GM12878 (cell line): ENCODE measurements around the gene SEL1L3. TPM values are rescaled to one million over a fixed set of nuclear protein-coding genes. Genes with fewer than 3 reads are reported as not detected.

Experiments
- ATAC-seq: fragments of 200-7000 bp; cut with Tn5 transposase; 3 replicates; pipeline ENCODE4 v1.9.1; 2020; ENCODE audit warnings: mild to moderate bottlenecking, moderate library complexity
- BruUV-seq: library from RNA; stranded (reverse); fragments of 400-500 nt; replicated peaks from 2 replicates; lab custom pipeline; 2021; lab: Mats Ljungman, UMichigan
- CTCF ChIA-PET: fragments of 300-600 bp; sonication (Branson Sonifier 250); formaldehyde crosslinking; extraction: SDS; loops from one replicate; lab custom pipeline; 2021; ENCODE audit warnings: inconsistent platforms; lab: Yijun Ruan, JAX
- POLR2A ChIA-PET: fragments of 350-600 bp; formaldehyde crosslinking; extraction: SDS; loops from one replicate; lab custom pipeline; 2021; ENCODE audit warnings: inconsistent platforms; lab: Charles Lee
- RAD21 ChIA-PET: fragments of 300-600 bp; sonication (Branson Sonifier 250); formaldehyde crosslinking; loops from one replicate; lab custom pipeline; 2023; ENCODE audit warnings: antibody characterized with exemption; ENCODE audit not compliant: unreplicated experiment; lab: Charles Lee
- SMC1A ChIA-PET: fragments of 300-600 bp; sonication (Branson Sonifier 250); formaldehyde crosslinking; loops from one replicate; lab custom pipeline; 2023; ENCODE audit not compliant: unreplicated experiment, uncharacterized antibody; lab: Charles Lee
- DNase-seq: peaks from one replicate; pipeline ENCODE4 v3.0.0-alpha.2; 2011; ENCODE audit warnings: low read depth, low spot score
- FAIRE-seq: peaks from 3 replicates; lab custom pipeline; 2011; peaks lifted over from hg19 to GRCh38; lab: Jason Lieb, UNC
- H2AFZ ChIP-seq: 2 replicates; pipeline ENCODE4 v1.6.0; 2011; ENCODE audit warnings: low read depth, low read length, control low read depth; ENCODE audit not compliant: control insufficient read depth
- H3K27ac ChIP-seq: 2 replicates; pipeline ENCODE4 v1.5.1; 2011; ENCODE audit warnings: control low read depth; ENCODE audit not compliant: control insufficient read depth, insufficient read depth
- H3K27me3 ChIP-seq, 2 experiments: replicated peaks in 1 of 2; 2 replicates each; pipeline versions ENCODE4 v1.6.0 to v1.6.1; 2011; ENCODE audit warnings: low read length in 1 of 2; ENCODE audit not compliant: control insufficient read depth in 2 of 2, insufficient read depth in 2 of 2
- H3K36me3 ChIP-seq, 2 experiments: 2 replicates each; pipeline ENCODE4 v1.5.1; 2011; ENCODE audit warnings: low read length in 1 of 2; ENCODE audit not compliant: control insufficient read depth in 2 of 2, insufficient read depth in 2 of 2
- H3K4me1 ChIP-seq: 2 replicates; pipeline ENCODE4 v1.6.1; 2011; ENCODE audit warnings: mild to moderate bottlenecking, low read length, moderate library complexity, mixed read lengths; ENCODE audit not compliant: control insufficient read depth, insufficient read depth
- H3K4me2 ChIP-seq: 2 replicates; pipeline ENCODE4 v1.6.0; 2011; ENCODE audit warnings: control low read depth; ENCODE audit not compliant: control insufficient read depth, insufficient read depth
- H3K4me3 ChIP-seq: fragments of 200-600 bp; sonication (generic); 2 replicates; pipeline ENCODE4 v1.5.1; 2016
- H3K79me2 ChIP-seq: 2 replicates; pipeline ENCODE4 v1.6.0; 2011; ENCODE audit warnings: low read length; ENCODE audit not compliant: control insufficient read depth, insufficient read depth
- H3K9ac ChIP-seq: 2 replicates; pipeline ENCODE4 v1.8.0; 2011; ENCODE audit warnings: low read length, control low read depth, mixed read lengths; ENCODE audit not compliant: control insufficient read depth, insufficient read depth
- H3K9me3 ChIP-seq: replicated peaks from 3 replicates; pipeline ENCODE4 v1.5.1; 2011; ENCODE audit warnings: mild to moderate bottlenecking, low read length; ENCODE audit not compliant: control insufficient read depth, insufficient read depth
- H4K20me1 ChIP-seq: 2 replicates; pipeline ENCODE4 v1.6.0; 2011; ENCODE audit not compliant: control insufficient read depth, insufficient read depth
- ATF2 ChIP-seq: IDR thresholded peaks from 2 replicates; pipeline ENCODE4 v1.6.1; 2012; ENCODE audit warnings: low read length, inconsistent platforms
- CBX5 ChIP-seq: sonication (generic); IDR thresholded peaks from 2 replicates; pipeline ENCODE4 v1.6.1; 2016; ENCODE audit warnings: low read depth, moderate library complexity, mild to moderate bottlenecking, inconsistent platforms
- FOXM1 ChIP-seq: IDR thresholded peaks from 2 replicates; pipeline ENCODE4 v1.6.1; 2012; ENCODE audit warnings: low read depth, mild to moderate bottlenecking, inconsistent platforms, low read length, moderate library complexity
- HDAC6 ChIP-seq: fragments of 200-600 bp; sonication (generic); IDR thresholded peaks from one replicate; pipeline ENCODE4 v1.8.0; 2017; ENCODE audit warnings: antibody characterized with exemption; ENCODE audit not compliant: unreplicated experiment
- IRF4 ChIP-seq: IDR thresholded peaks from 2 replicates; pipeline ENCODE4 v1.6.1; 2011; ENCODE audit warnings: low read depth, low read length
- MEF2A ChIP-seq: IDR thresholded peaks from 2 replicates; pipeline ENCODE4 v1.6.1; 2011; ENCODE audit warnings: low read depth, mild to moderate bottlenecking, low read length, moderate library complexity; ENCODE audit not compliant: insufficient read depth
- MEF2B ChIP-seq: fragments of 450-650 bp; IDR thresholded peaks from 2 replicates; pipeline ENCODE4 v1.6.1; 2018; ENCODE audit warnings: mild to moderate bottlenecking, moderate library complexity; ENCODE audit not compliant: partially characterized antibody, poor library complexity, severe bottlenecking
- MTA3 ChIP-seq: IDR thresholded peaks from 2 replicates; pipeline ENCODE4 v1.6.1; 2012; ENCODE audit warnings: low read length, inconsistent platforms, borderline replicate concordance
- NFIC ChIP-seq: IDR thresholded peaks from 2 replicates; pipeline ENCODE4 v1.6.1; 2012; ENCODE audit warnings: low read depth, mild to moderate bottlenecking, inconsistent platforms, low read length, moderate library complexity
- NFYA ChIP-seq: IDR thresholded peaks from 2 replicates; pipeline ENCODE4 v1.6.1; 2011; ENCODE audit warnings: low read depth, mild to moderate bottlenecking, low read length, improper control_type of control experiment, borderline replicate concordance
- PAX5 ChIP-seq: IDR thresholded peaks from 2 replicates; pipeline ENCODE4 v1.6.1; 2011; ENCODE audit warnings: low read depth, low read length, borderline replicate concordance
- PAX8 ChIP-seq: fragments of 450-650 bp; IDR thresholded peaks from 2 replicates; pipeline ENCODE4 v1.6.1; 2017; ENCODE audit warnings: mild to moderate bottlenecking, moderate library complexity
- SP1 ChIP-seq: IDR thresholded peaks from one replicate; pipeline ENCODE4 v1.6.1; 2011; ENCODE audit warnings: low read depth, low read length
- TCF12 ChIP-seq: IDR thresholded peaks from 2 replicates; pipeline ENCODE4 v1.6.1; 2011; ENCODE audit warnings: low read depth, mild to moderate bottlenecking, low read length
- TCF7 ChIP-seq: IDR thresholded peaks from 2 replicates; pipeline ENCODE4 v1.6.1; 2014; ENCODE audit warnings: antibody characterized with exemption, borderline replicate concordance
- YY1 ChIP-seq: IDR thresholded peaks from 2 replicates; pipeline ENCODE4 v1.6.1; 2011; ENCODE audit warnings: low read depth, mild to moderate bottlenecking, low read length
- ZBED1 ChIP-seq: IDR thresholded peaks from 2 replicates; pipeline ENCODE4 v1.6.1; 2016; ENCODE audit warnings: borderline replicate concordance
- ZBTB4 ChIP-seq: fragments of 450-650 bp; formaldehyde crosslinking; IDR thresholded peaks from 2 replicates; pipeline ENCODE4 v1.4.0; 2022; ENCODE audit warnings: mild to moderate bottlenecking, moderate library complexity
- WGBS: methylation state at CpG from one replicate; pipeline ENCODE4 v1.1.6; 2016; ENCODE audit warnings: low lambda C conversion rate; ENCODE audit not compliant: insufficient replicate concordance, insufficient coverage; ENCODE audit errors: missing lambda C conversion rate; 5-methylcytosine and 5-hydroxymethylcytosine counted together
- in situ Hi-C: fragments of 300-500 bp; cut with MboI; formaldehyde crosslinking; loops from 9 replicates; pipeline ENCODE4 v1.14.3; 2018; ENCODE audit warnings: mixed read lengths
- intact Hi-C: fragments of 100-400 bp; cut with micrococcal nuclease; formaldehyde crosslinking; loops from one replicate; pipeline ENCODE4 v1.14.2; 2022; ENCODE audit not compliant: unreplicated experiment
- polyA plus RNA-seq, 11 experiments: library from polyadenylated mRNA; depleted of rRNA in 4 of 11; unstranded in 6 of 11; stranded (reverse) in 5 of 11; fragments of >200 nt; fragmentation: Nextera tagmentation in 4 of 11; fragmentation: Illumina TruSeq in 1 of 11; extraction: Ambion mirVana in 4 of 11; extraction: Trizol in 1 of 11; gene quantifications; 1 replicate in 1 of 11; 2 replicates in 10 of 11; pipeline versions ENCODE4 v1.2.1 to v1.2.3, GENCODE V29; 2011 to 2016; ENCODE audit warnings: inconsistent platforms in 2 of 11, missing spikeins in 2 of 11, low read depth in 1 of 11
- total RNA-seq, 4 experiments: library from RNA; depleted of rRNA in 3 of 4; stranded (reverse); fragments of >200 nt in 3 of 4; fragmentation: Illumina TruSeq in 1 of 4; extraction: Trizol in 1 of 4; gene quantifications; 2 replicates each; pipeline versions ENCODE4 v1.2.1 to v1.2.3, GENCODE V29; 2013 to 2021

The SEL1L3 gene
- total and polyA plus RNA-seq, 10 of the 15 experiments (the other 5 are each of a cell fraction or from before 2014, with no cell fraction given), result 20.4 to 82.2 (median 47.3) TPM

GRCh38 chr4:25872851-25873631, 10.3 kb upstream of the SEL1L3 start (continued):
- no peak for TF ChIP-seq SP1

GRCh38 chr4:25870081-25870480, 7.3 kb upstream of the SEL1L3 start:
- intact Hi-C loops, result no loop called here
- no peaks in the 10 kb centered on the region for H3K36me3 ChIP-seq
- no peak overlapping the region for H3K4me3 ChIP-seq
- H3K4me2 ChIP-seq, result peak overlapping the region; percentile 44
- H3K4me1 ChIP-seq, result peaks cover 66% of the 10 kb centered on the region
- H3K27me3 ChIP-seq, result peaks cover 0 to under 1% of the 10 kb centered on the region in 2 experiments; a peak in 3 of 4 replicates
- H3K9me3 ChIP-seq, result peaks cover 11% of the 10 kb centered on the region; the same call in 2 of the 3 replicates
- H3K27ac ChIP-seq, result peak overlapping the region; percentile 40; the same call in 1 of the 2 replicates
- no peaks in the 10 kb centered on the region for H4K20me1 ChIP-seq
- in situ Hi-C loops, result no loop called here
- ATAC-seq, result peak; percentile 43
- CTCF ChIA-PET, result interaction anchor here (1.1 kb wide), 1 partner anchor 42 kb away, joined by 3 read pairs; no protein-coding TSS in a partner anchor
- 0% methylated on average over 2 of the region's 2 CpGs for WGBS
- BruUV-seq, result no TSS peak
- RAD21 ChIA-PET, result interaction anchor here (0.9 to 1.8 kb wide), 3 partner anchors 14 to 45 kb away, joined by 3 to 6 read pairs (median 3); no protein-coding TSS in a partner anchor
- DNase-seq, result peak; percentile 41
- no peak overlapping the region for H3K9ac ChIP-seq
- POLR2A ChIA-PET, result interaction anchor here (1.2 kb wide), 2 partner anchors 15 to 44 kb away, joined by 3 read pairs; partner anchors contain the start of gene SMIM20
- SMC1A ChIA-PET, result interaction anchor here (0.8 to 1.8 kb wide), 6 partner anchors 8 to 44 kb away, joined by 3 to 6 read pairs (median 4); partner anchors contain the start of gene SMIM20
- H3K79me2 ChIP-seq, result no peaks in the 10 kb centered on the region
- FAIRE-seq, result peak; percentile 64
- H2AFZ ChIP-seq, result no peak overlapping the region
- peak; percentile 68; the same call in 1 of the 2 replicates for TF ChIP-seq NFIC
- TF ChIP-seq TCF12, result peak; percentile 62; the same call in 1 of the 2 replicates
- peak; percentile 98 for TF ChIP-seq CBX5
- TF ChIP-seq FOXM1, result no peak
- TF ChIP-seq MTA3, result no peak
- no peak for TF ChIP-seq HDAC6
- TF ChIP-seq PAX5, result peak; percentile 68; the same call in 1 of the 2 replicates
- 0 out of 2 replicates have a peak, but pooled peaks have one; percentile 13 for TF ChIP-seq IRF4
- peak; percentile 33; the same call in 1 of the 2 replicates for TF ChIP-seq ZBED1
- 0 out of 2 replicates have a peak, but pooled peaks have one; percentile 18 for TF ChIP-seq TCF7
- no peak for TF ChIP-seq ZBTB4 (CRISPR knock-in tag)
- peak; percentile 70 for TF ChIP-seq ATF2
- no peak for TF ChIP-seq PAX8
- 0 out of 2 replicates have a peak, but pooled peaks have one; percentile 20 for TF ChIP-seq YY1
- no peak for TF ChIP-seq MEF2B
- TF ChIP-seq MEF2A, result peak; percentile 78
- TF ChIP-seq NFYA, result no peak
